ENCODE measurements around the gene ANAPC15. TPM values are rescaled to one million over a fixed set of nuclear protein-coding genes. Genes with fewer than 3 reads are reported as not detected.

ANAPC15 gene
- total RNA-seq, 1 donor = 21.7 TPM

- Histone ChIP-seq H3K4me2 (ENCODE audit: insufficient read depth, low read length) (no peak overlapping the region), H2AFZ (ENCODE audit: low read length) (no peak overlapping the region), H3K79me2 (ENCODE audit: insufficient read depth, low read length) (no peaks in the 10 kb centered on the region), H3K36me3 (ENCODE audit: insufficient read depth, low read length) (no peaks in the 10 kb centered on the region), H3K27ac (ENCODE audit: low read depth, low read length) (no peak overlapping the region), H3K27me3 (ENCODE audit: insufficient read depth, low read length) (no peaks in the 10 kb centered on the region), H3K4me3 (ENCODE audit: insufficient read depth, low read length) (no peak overlapping the region), H3K4me1 (ENCODE audit: insufficient read depth, low read length) (peaks cover 3% of the 10 kb centered on the region), H3K9me3 (ENCODE audit: low read depth, low read length) (peaks cover 2% of the 10 kb centered on the region), H4K20me1 (ENCODE audit: insufficient read depth, low read length) (no peaks in the 10 kb centered on the region)
- no peak for DNase-seq (ENCODE audit: insufficient read length, low spot score, missing footprints)
- no peak for TF ChIP-seq CTCF (IDR thresholded peaks at IDR 0.05; ENCODE audit: extremely low read depth, low read depth, low read length)
Observed at GRCh38 chr11:72124046-72124445, 11.6 kb upstream of the ANAPC15 start.

GRCh38 chr11:72123117-72123653 lies 10.7 kb upstream of the ANAPC15 start:
- Histone ChIP-seq H3K27me3 (ENCODE audit: insufficient read depth, low read length) (no peaks in the 10 kb centered on the region), H4K20me1 (ENCODE audit: insufficient read depth, low read length) (no peaks in the 10 kb centered on the region), H3K4me1 (ENCODE audit: insufficient read depth, low read length) (peaks cover 3% of the 10 kb centered on the region), H3K9me3 (ENCODE audit: low read depth, low read length) (no peaks in the 10 kb centered on the region), H3K79me2 (ENCODE audit: insufficient read depth, low read length) (no peaks in the 10 kb centered on the region), H3K27ac (ENCODE audit: low read depth, low read length) (no peak overlapping the region), H3K4me2 (ENCODE audit: insufficient read depth, low read length) (no peak overlapping the region), H2AFZ (ENCODE audit: low read length) (no peak overlapping the region), H3K4me3 (ENCODE audit: insufficient read depth, low read length) (no peak overlapping the region), H3K36me3 (ENCODE audit: insufficient read depth, low read length) (no peaks in the 10 kb centered on the region)
- no peak for TF ChIP-seq CTCF (IDR thresholded peaks at IDR 0.05; ENCODE audit: extremely low read depth, low read depth, low read length)
- DNase-seq (ENCODE audit: insufficient read length, low spot score, missing footprints) = no peak

GRCh38 chr11:72122607-72123006 lies 10.1 kb upstream of the ANAPC15 start:
- no peaks in the 10 kb centered on the region for H3K36me3 ChIP-seq (ENCODE audit: insufficient read depth, low read length)
- H3K4me3 ChIP-seq (ENCODE audit: insufficient read depth, low read length) = no peak overlapping the region
- H3K27ac ChIP-seq (ENCODE audit: low read depth, low read length) = no peak overlapping the region
- no peaks in the 10 kb centered on the region for H4K20me1 ChIP-seq (ENCODE audit: insufficient read depth, low read length)
- H3K9me3 ChIP-seq (ENCODE audit: low read depth, low read length) = no peaks in the 10 kb centered on the region
- DNase-seq (ENCODE audit: insufficient read length, low spot score, missing footprints) = no peak
- TF ChIP-seq CTCF (IDR thresholded peaks at IDR 0.05; ENCODE audit: extremely low read depth, low read depth, low read length) = no peak
- H3K4me1 ChIP-seq (ENCODE audit: insufficient read depth, low read length) = peaks cover 3% of the 10 kb centered on the region
- H3K79me2 ChIP-seq (ENCODE audit: insufficient read depth, low read length) = no peaks in the 10 kb centered on the region
- H3K27me3 ChIP-seq (ENCODE audit: insufficient read depth, low read length) = no peaks in the 10 kb centered on the region
- no peak overlapping the region for H2AFZ ChIP-seq (ENCODE audit: low read length)
- no peak overlapping the region for H3K4me2 ChIP-seq (ENCODE audit: insufficient read depth, low read length)

GRCh38 chr11:72120930-72121329 lies 8.4 kb upstream of the ANAPC15 start:
- Histone ChIP-seq H4K20me1 (ENCODE audit: insufficient read depth, low read length) (no peaks in the 10 kb centered on the region), H3K9me3 (ENCODE audit: low read depth, low read length) (no peaks in the 10 kb centered on the region), H2AFZ (ENCODE audit: low read length) (no peak overlapping the region), H3K36me3 (ENCODE audit: insufficient read depth, low read length) (no peaks in the 10 kb centered on the region), H3K79me2 (ENCODE audit: insufficient read depth, low read length) (peaks cover 2% of the 10 kb centered on the region), H3K4me3 (ENCODE audit: insufficient read depth, low read length) (no peak overlapping the region), H3K4me1 (ENCODE audit: insufficient read depth, low read length) (peaks cover 3% of the 10 kb centered on the region), H3K4me2 (ENCODE audit: insufficient read depth, low read length) (no peak overlapping the region), H3K27me3 (ENCODE audit: insufficient read depth, low read length) (no peaks in the 10 kb centered on the region), H3K27ac (ENCODE audit: low read depth, low read length) (no peak overlapping the region)
- no peak for TF ChIP-seq CTCF (IDR thresholded peaks at IDR 0.05; ENCODE audit: extremely low read depth, low read depth, low read length)
- DNase-seq (ENCODE audit: insufficient read length, low spot score, missing footprints) = no peak
